ENCODE results near the gene BICC1.

DNA sequence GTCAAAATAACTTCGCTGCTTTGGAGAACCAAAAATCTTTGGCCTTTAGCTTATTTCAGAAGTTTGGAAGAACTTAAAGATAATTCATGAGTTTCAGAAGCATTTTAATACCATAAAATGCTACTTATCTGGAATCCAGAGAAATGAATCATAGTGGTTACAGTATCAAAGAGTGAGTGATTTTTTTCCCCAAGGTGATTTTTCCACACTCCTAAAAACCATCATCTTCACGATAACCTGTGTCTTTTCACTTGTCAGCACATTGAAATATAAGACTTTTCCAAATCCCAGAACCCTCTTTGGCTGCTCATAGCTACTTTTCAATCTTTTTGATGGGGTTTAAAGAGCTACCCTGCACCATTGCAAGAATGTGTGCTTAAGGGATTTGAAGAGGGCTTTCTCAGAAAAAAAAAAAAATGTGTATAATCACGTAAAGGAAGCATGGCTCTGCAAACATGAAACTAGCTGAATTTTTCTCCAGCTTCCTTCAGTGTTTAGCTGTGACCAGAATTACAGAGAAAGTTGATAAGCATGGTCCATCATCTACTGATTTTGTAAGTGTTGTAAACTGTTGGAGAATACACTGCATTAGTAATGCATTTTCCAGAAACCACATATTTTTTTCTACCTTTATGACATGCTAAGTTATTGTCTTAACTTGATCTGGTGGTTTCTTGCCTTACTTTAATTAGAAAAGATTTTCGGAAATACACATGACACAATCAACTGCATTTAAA, 134.9 kb downstream of the BICC1 start:
- TF ChIP-seq, protein P1, sequence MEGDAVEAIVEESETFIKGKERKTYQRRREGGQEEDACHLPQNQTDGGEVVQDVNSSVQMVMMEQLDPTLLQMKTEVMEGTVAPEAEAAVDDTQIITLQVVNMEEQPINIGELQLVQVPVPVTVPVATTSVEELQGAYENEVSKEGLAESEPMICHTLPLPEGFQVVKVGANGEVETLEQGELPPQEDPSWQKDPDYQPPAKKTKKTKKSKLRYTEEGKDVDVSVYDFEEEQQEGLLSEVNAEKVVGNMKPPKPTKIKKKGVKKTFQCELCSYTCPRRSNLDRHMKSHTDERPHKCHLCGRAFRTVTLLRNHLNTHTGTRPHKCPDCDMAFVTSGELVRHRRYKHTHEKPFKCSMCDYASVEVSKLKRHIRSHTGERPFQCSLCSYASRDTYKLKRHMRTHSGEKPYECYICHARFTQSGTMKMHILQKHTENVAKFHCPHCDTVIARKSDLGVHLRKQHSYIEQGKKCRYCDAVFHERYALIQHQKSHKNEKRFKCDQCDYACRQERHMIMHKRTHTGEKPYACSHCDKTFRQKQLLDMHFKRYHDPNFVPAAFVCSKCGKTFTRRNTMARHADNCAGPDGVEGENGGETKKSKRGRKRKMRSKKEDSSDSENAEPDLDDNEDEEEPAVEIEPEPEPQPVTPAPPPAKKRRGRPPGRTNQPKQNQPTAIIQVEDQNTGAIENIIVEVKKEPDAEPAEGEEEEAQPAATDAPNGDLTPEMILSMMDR (IDR thresholded peaks at IDR 0.05; ENCODE audit: extremely low read depth in 1 of 2, insufficient read depth in 1 of 2, low read depth in 1 of 2, low read length in 2 of 2): no peak
- TF ChIP-seq POLR2A (IDR thresholded peaks at IDR 0.05; ENCODE audit: low read depth, low read length) (no peak), JUN (IDR thresholded peaks at IDR 0.05; ENCODE audit: borderline replicate concordance, insufficient read depth, insufficient read length, low read depth) (no peak), POLR2AphosphoS5 (IDR thresholded peaks at IDR 0.05; ENCODE audit: insufficient read depth, low read depth, low read length) (no peak), EZH2 (IDR thresholded peaks at IDR 0.05; ENCODE audit: borderline replicate concordance, low read depth, low read length, severe bottlenecking) (no peak), FOS (IDR thresholded peaks at IDR 0.05; ENCODE audit: borderline replicate concordance, insufficient read depth, low read length) (no peak), MYC (IDR thresholded peaks at IDR 0.05; ENCODE audit: low read depth, low read length) (no peak)
- TF ChIP-seq, protein P2, sequence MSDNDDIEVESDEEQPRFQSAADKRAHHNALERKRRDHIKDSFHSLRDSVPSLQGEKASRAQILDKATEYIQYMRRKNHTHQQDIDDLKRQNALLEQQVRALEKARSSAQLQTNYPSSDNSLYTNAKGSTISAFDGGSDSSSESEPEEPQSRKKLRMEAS (IDR thresholded peaks at IDR 0.05; ENCODE audit: insufficient read depth, insufficient read length): no peak
